GM12878 (cell line): ENCODE data around the gene MROH7.

ENCODE experiments used
- CHD2 ChIP-seq: IDR thresholded peaks from 2 replicates; pipeline ENCODE4 v1.6.1; 2011; ENCODE audit warnings: low read depth, low read length, improper control_type of control experiment, borderline replicate concordance
- CTCF ChIP-seq, 3 experiments: IDR thresholded peaks in 2 of 3; conservative IDR thresholded peaks in 1 of 3; 2 replicates each; pipeline ENCODE4 v1.5.1; 2011; ENCODE audit warnings: low read depth in 3 of 3, low read length in 3 of 3, mild to moderate bottlenecking in 3 of 3, control low read depth in 2 of 3, moderate library complexity in 2 of 3, inconsistent platforms in 1 of 3, mixed read lengths in 1 of 3; ENCODE audit not compliant: control insufficient read depth in 2 of 3, insufficient read depth in 1 of 3; ENCODE audit errors: extremely low read depth in 1 of 3
- EZH2 ChIP-seq: IDR thresholded peaks from 2 replicates; pipeline ENCODE4 v1.6.1; 2012; ENCODE audit warnings: low read depth, mild to moderate bottlenecking, control low read depth, inconsistent platforms, low read length, borderline replicate concordance; ENCODE audit not compliant: control insufficient read depth
- MXI1 ChIP-seq: fragments of 150-350 bp; IDR thresholded peaks from 2 replicates; pipeline ENCODE4 v1.6.1; 2011; ENCODE audit warnings: low read depth, mild to moderate bottlenecking, inconsistent platforms, low read length, improper control_type of control experiment
- POLR2AphosphoS2 ChIP-seq: IDR thresholded peaks from 2 replicates; pipeline ENCODE4 v1.6.1; 2011; ENCODE audit warnings: low read depth, mild to moderate bottlenecking, low read length, improper control_type of control experiment, moderate library complexity
- POLR2AphosphoS5 ChIP-seq: IDR thresholded peaks from 2 replicates; pipeline ENCODE4 v1.6.1; 2011; ENCODE audit warnings: mild to moderate bottlenecking, low read length, inconsistent platforms
- RB1 ChIP-seq: fragments of 450-650 bp; formaldehyde crosslinking; IDR thresholded peaks from 2 replicates; pipeline ENCODE4 v1.6.1; 2017; ENCODE audit warnings: mild to moderate bottlenecking, borderline replicate concordance

DNA sequence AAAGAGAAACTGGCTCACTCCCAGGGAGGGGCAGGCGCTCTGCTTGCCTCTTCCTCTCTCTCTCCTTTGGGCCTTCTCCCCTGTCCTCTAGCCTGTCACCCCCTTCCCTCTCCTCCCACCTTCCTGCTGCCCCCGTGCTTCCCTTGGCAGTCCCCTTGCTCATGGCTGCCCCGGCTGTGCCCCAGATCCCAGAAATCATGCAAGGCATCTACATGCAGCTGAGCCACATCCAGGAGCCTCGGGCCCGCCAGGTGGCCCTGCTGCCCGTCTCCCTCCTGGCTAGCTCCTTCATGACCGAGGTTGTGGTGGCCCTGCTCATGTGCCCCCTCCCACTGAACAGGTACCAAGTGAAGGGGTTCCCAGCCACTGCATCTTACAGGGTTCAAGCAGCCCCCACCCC lies 38.1 kb downstream of the MROH7 start:
- TF ChIP-seq EZH2 (no peak), RB1 (no peak), POLR2AphosphoS5 (no peak), MXI1 (no peak), CTCF (IDR thresholded peaks at IDR 0.05 in 2 of 3, conservative IDR thresholded peaks at IDR 0.05 in 1 of 3; ENCODE audit: control insufficient read depth in 2 of 3, extremely low read depth in 1 of 3, insufficient read depth in 1 of 3, low read depth in 3 of 3, low read length in 3 of 3) (no peak), POLR2AphosphoS2 (no peak), CHD2 (no peak)
